Esophagus squamous epithelium (tissue), 5 donors: ENCODE data around the gene RANBP3. TPM values are rescaled to one million over a fixed set of nuclear protein-coding genes. Genes with fewer than 3 reads are reported as not detected.
"Not testable (repeated sequence)": the region's sequence is repeated elsewhere in the genome, so short reads cannot be mapped to it uniquely, and the experiment has no call there.

Experiments used
- DNase-seq: peaks from one replicate; lab custom pipeline; 2025; lab: John Stamatoyannopoulos, UW
- H3K27ac ChIP-seq, 4 donors: fragments of 200-600 bp; sonication (generic); one replicate each; pipeline ENCODE4 v1.5.1; 2016 to 2019; ENCODE audit warnings: mild to moderate bottlenecking in 1 of 4
- H3K27me3 ChIP-seq, 4 donors: fragments of 200-600 bp; sonication (generic); 1 replicate in 3 of 4; 2 replicates in 1 of 4; pipeline versions ENCODE4 v1.5.1 to v1.6.0; 2017 to 2021; ENCODE audit warnings: antibody characterized with exemption in 1 of 4
- H3K36me3 ChIP-seq, 3 donors: fragments of 200-600 bp; sonication (generic); one replicate each; pipeline ENCODE4 v1.5.1; 2016 to 2019
- H3K4me1 ChIP-seq, 3 donors: fragments of 200-600 bp; sonication (generic); one replicate each; pipeline ENCODE4 v1.5.1; 2017 to 2019
- H3K4me3 ChIP-seq, 4 donors: fragments of 200-600 bp; sonication (generic); 1 replicate in 3 of 4; 2 replicates in 1 of 4; pipeline ENCODE4 v1.5.1; 2016 to 2019; ENCODE audit warnings: mild to moderate bottlenecking in 2 of 4, moderate library complexity in 1 of 4
- H3K9me3 ChIP-seq, 3 donors: fragments of 200-600 bp; sonication (generic); one replicate each; pipeline ENCODE4 v1.5.1; 2016 to 2019
- CTCF ChIP-seq, 6 experiments: fragments of 450-650 bp in 4 of 6; fragments of 200-600 bp in 2 of 6; sonication (generic) in 2 of 6; IDR thresholded peaks; one replicate each; pipeline ENCODE4 v1.5.1; 2016 to 2019; ENCODE audit warnings: antibody characterized with exemption in 6 of 6, mild to moderate bottlenecking in 4 of 6, moderate library complexity in 4 of 6
- POLR2A ChIP-seq, 4 donors: fragments of 450-650 bp; IDR thresholded peaks; one replicate each; pipeline ENCODE4 v1.6.1; 2017; ENCODE audit warnings: antibody characterized with exemption in 4 of 4, mild to moderate bottlenecking in 4 of 4, moderate library complexity in 3 of 4
- WGBS, 2 donors: methylation state at CpG; one replicate each; pipeline ENCODE4 v1.1.5; 2018; 5-methylcytosine and 5-hydroxymethylcytosine counted together
- intact Hi-C: fragments of 100-400 bp; cut with DNase I; formaldehyde crosslinking; loops from one replicate; pipeline ENCODE4 v1.15.0; 2022
- total RNA-seq, 4 donors: library from RNA; depleted of rRNA; stranded (reverse); fragments of >200 nt; gene quantifications; one replicate each; pipeline ENCODE4 v1.1.0, GENCODE V29; 2016
- donor health status: DM: yes; HTN: yes; CAD: no.

Gene RANBP3
- total RNA-seq, 4 donors from 2014 or later = 38.0 to 77.8 (median 39.6) TPM

- intact Hi-C loops = no loop called here
- DNase-seq = no peak
These were observed 29.0 kb upstream of the RANBP3 start for GRCh38 chr19:6006896-6007295.

GRCh38 chr19:6006070-6006446 lies 28.1 kb upstream of the RANBP3 start:
- WGBS, 2 donors = 86 to 97% methylated on average over 6 to 7 of the region's 7 CpGs
- H3K27me3 ChIP-seq, H3K27ac ChIP-seq, DNase-seq, H3K4me3 ChIP-seq, H3K4me1 ChIP-seq, intact Hi-C loops, H3K9me3 ChIP-seq: not testable (repeated sequence)
- H3K36me3 ChIP-seq = peaks cover 0 to 88% (median 8%) of the 10 kb centered on the region in 3 donors

More at GRCh38 chr19:6006896-6007295, 29.0 kb upstream of the RANBP3 start:
- no peaks in the 10 kb centered on the region for H3K9me3 ChIP-seq
- TF ChIP-seq CTCF (IDR thresholded peaks at IDR 0.05) = no peak
- TF ChIP-seq POLR2A (IDR thresholded peaks at IDR 0.05) = no peak
- H3K4me3 ChIP-seq = no peak overlapping the region
- H3K4me1 ChIP-seq = no peaks in the 10 kb centered on the region
- H3K36me3 ChIP-seq = peaks cover 0 to 88% (median 8%) of the 10 kb centered on the region in 3 donors
- H3K27ac ChIP-seq = no peak overlapping the region
- 91 to 94% methylated on average over 8 to 20 of the region's 20 CpGs for WGBS, 2 donors
- H3K27me3 ChIP-seq = no peaks in the 10 kb centered on the region

GRCh38 chr19:6005321-6006069 lies 27.6 kb upstream of the RANBP3 start:
- H3K4me1 ChIP-seq = no peaks in the 10 kb centered on the region
- H3K36me3 ChIP-seq = peaks cover 0 to 90% (median 8%) of the 10 kb centered on the region in 3 donors
- TF ChIP-seq POLR2A (IDR thresholded peaks at IDR 0.05) = no peak
- H3K9me3 ChIP-seq = no peaks in the 10 kb centered on the region
- H3K4me3 ChIP-seq = no peak overlapping the region
- no peaks in the 10 kb centered on the region for H3K27me3 ChIP-seq
- no peak overlapping the region for H3K27ac ChIP-seq
- no peak for DNase-seq
- 83 to 92% methylated on average over 5 to 11 of the region's 18 CpGs for WGBS, 2 donors
- intact Hi-C loops = no loop called here

- Histone ChIP-seq H3K27ac (no peak overlapping the region), H3K4me1 (no peaks in the 10 kb centered on the region), H3K27me3 (no peaks in the 10 kb centered on the region), H3K9me3 (no peaks in the 10 kb centered on the region), H3K36me3 (peaks cover 0 to 90% (median 8%) of the 10 kb centered on the region in 3 donors), H3K4me3 (no peak overlapping the region)
- no peak for DNase-seq
- intact Hi-C loops = no loop called here
- TF ChIP-seq POLR2A (IDR thresholded peaks at IDR 0.05) (no peak), CTCF (IDR thresholded peaks at IDR 0.05) (no peak)
- 80 to 90% methylated on average over 6 of the region's 10 CpGs for WGBS, 2 donors
These were observed 26.0 kb upstream of the RANBP3 start for GRCh38 chr19:6003976-6004375.

- DNase-seq = no peak
These were observed 24.7 kb upstream of the RANBP3 start for GRCh38 chr19:6002591-6002990.

More at GRCh38 chr19:6002591-6002990, 24.7 kb upstream of the RANBP3 start:
- Histone ChIP-seq H3K9me3 (no peaks in the 10 kb centered on the region), H3K36me3 (peaks cover 0 to 90% (median 8%) of the 10 kb centered on the region in 3 donors), H3K4me1 (no peaks in the 10 kb centered on the region), H3K27me3 (no peaks in the 10 kb centered on the region), H3K27ac (no peak overlapping the region), H3K4me3 (no peak overlapping the region)
- TF ChIP-seq CTCF (IDR thresholded peaks at IDR 0.05) (no peak), POLR2A (IDR thresholded peaks at IDR 0.05) (no peak)
- WGBS, 2 donors = 81 to 91% methylated on average over 4 to 10 of the region's 26 CpGs
- intact Hi-C loops = no loop called here
